HuH-7.5 (cell line): ENCODE results near the gene DENND2A.
"Not testable (repeated sequence)": the region's sequence is repeated elsewhere in the genome, so short reads cannot be mapped to it uniquely, and the experiment has no call there.

ENCODE experiments used
- DNase-seq: peaks from one replicate; pipeline ENCODE4 v3.0.0; 2011; ENCODE audit warnings: low spot score

DENND2A gene, protein sequence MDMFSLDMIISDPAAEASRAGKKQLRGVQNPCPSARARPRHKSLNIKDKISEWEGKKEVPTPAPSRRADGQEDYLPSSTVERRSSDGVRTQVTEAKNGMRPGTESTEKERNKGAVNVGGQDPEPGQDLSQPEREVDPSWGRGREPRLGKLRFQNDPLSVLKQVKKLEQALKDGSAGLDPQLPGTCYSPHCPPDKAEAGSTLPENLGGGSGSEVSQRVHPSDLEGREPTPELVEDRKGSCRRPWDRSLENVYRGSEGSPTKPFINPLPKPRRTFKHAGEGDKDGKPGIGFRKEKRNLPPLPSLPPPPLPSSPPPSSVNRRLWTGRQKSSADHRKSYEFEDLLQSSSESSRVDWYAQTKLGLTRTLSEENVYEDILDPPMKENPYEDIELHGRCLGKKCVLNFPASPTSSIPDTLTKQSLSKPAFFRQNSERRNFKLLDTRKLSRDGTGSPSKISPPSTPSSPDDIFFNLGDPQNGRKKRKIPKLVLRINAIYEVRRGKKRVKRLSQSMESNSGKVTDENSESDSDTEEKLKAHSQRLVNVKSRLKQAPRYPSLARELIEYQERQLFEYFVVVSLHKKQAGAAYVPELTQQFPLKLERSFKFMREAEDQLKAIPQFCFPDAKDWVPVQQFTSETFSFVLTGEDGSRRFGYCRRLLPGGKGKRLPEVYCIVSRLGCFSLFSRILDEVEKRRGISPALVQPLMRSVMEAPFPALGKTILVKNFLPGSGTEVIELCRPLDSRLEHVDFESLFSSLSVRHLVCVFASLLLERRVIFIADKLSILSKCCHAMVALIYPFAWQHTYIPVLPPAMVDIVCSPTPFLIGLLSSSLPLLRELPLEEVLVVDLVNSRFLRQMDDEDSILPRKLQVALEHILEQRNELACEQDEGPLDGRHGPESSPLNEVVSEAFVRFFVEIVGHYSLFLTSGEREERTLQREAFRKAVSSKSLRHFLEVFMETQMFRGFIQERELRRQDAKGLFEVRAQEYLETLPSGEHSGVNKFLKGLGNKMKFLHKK

GRCh38 chr7:140640727-140641523 lies at the start of gene DENND2A:
Gene DENND2A, minus strand, starts transcription at chr7:140640813. Its CDS starts 38,416 bp downstream, at chr7:140602397.
- DNase-seq: no peak

- DNase-seq: no peak
Observed at GRCh38 chr7:140689199-140690152, 48.9 kb upstream of the DENND2A start.

- DNase-seq: no peak
Observed at GRCh38 chr7:140688341-140688740, 47.7 kb upstream of the DENND2A start.

GRCh38 chr7:140686921-140687320 lies 46.3 kb upstream of the DENND2A start:
- no peak for DNase-seq

DNA sequence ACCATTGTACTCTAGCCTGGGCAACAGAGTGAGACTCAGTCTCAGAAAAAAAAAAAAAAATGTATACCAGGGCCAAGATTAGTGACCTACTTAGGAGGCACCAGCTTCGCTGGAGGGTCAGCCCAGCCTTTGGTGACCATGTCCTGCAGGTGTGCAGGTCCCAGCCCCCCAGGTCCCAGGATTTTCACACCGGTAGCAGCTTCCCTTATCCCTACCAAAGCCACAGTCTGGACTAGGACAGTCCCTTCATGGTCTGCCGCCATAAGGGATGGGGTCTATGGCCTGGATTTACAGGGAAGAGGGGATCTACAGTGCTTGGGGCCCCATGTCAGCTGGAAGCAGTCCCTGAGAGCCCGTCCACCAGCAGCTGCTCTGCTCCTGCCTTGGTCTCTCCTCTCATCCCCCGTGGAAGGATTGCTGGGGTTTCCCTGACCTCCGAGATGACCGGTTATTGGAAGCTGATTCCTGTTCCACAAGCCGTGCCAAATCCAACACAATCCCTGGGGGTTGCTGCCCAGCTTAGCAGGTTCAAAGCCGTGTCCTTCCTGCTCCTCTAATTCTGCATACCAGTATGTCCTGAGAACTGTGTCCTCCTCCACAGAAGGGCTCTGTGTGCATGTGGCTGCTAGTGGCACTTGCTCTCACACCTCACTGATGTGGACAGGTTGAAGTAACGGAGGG lies 44.9 kb upstream of the DENND2A start:
- DNase-seq: no peak

DNA sequence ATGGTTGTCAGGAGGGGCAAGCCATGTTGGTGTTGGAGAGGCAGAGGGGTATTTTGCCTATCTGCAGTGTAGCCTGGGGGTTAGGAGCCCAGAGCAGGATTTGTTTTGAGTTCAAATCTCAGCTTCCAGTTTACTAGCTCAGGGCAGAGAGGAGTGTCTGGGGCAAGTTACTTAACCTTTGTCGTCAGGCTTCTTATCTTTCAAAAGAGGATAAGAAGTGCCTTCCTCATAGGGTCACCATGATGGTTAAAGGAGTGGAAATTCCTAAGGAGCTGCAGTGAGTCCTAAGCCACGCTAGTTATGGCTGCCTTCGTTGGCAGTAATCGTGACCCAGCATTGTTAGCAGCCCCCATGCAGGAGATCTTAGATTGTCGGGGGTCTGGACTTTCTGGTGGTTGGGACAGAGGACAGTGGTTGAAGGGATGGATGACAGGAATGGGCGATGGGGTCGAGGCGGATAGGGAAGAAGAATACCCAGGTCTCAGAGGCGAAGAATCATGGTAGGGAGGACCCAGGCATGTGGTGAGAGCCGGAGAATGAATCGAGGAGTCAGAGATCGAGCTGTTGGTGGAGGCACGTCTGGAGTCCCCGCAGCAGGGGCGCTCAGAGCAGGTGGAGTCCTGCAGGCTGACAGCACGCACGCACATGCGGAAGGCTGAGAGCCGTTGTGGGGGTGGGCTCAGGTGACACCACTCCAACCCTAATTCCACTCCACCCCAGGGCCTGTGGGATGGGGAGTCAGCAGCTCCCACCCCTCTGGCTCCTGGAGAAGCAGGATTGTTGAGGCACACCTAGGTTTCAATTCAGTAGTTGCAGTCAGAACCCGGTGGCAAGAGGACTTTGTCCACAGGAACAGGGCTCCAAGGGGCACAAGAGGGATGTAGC lies 43.7 kb upstream of the DENND2A start:
- no peak for DNase-seq

DNA sequence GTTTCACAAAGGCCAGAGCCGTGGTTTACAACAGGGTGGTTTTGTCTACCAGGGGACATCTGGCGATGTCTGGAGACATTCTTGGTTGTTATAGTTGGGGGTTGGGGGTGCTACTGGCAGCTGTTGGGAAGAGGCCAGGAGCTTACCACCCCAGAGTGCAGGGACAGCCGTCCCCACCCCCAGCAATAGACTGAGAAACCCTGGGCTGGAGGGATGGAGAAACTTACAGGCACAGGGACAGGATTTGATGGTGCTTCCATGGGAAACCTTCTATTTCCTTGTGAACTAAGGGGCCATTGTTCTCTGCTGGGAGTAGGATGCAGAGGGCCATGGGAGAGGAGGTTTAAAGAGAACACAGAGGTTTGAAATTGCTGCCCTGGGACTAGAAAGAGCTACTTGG lies 43.0 kb upstream of the DENND2A start:
- DNase-seq: no peak

DNA sequence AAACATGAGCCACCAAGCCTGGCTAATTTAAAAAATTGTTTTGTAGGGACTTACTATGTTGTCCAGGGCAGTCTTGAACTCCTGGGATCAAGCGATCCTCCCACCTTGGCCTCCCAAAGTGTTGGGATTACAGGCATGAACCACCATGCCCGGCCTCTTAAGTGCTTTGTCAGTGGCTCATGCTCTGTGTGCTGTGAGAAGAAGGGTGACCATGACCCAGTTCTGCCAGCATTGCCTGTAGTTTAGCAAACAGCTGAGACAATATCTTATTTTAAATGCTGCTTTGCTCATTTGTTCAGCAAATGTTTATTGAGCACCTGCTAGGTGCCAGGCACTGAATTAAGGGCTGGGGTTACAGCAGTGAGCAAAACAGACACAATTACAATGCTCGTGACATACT lies 41.2 kb upstream of the DENND2A start:
- no peak for DNase-seq

DNA sequence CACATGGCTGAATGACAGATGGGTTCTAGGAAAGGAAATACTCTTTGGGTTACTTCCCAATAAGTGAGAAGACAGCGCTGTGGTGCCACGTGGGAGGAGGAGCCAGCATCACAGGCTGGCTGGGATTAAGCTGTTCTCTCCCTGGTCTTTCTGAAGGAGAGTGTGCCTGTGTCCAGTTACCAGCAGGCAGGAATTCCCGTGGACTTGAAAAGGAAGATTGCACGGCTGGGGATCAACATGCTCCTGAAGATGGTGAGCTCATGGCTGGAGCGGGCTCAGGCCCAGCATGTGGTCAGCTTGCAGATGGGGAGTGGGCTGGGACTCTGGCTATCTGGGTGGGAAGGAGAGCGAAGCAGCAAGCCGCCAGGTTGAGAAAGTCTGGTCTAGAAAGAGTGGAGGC lies 40.3 kb upstream of the DENND2A start:
- DNase-seq: no peak

GRCh38 chr7:140679186-140679585 lies 38.6 kb upstream of the DENND2A start:
- DNase-seq: no peak

GRCh38 chr7:140678816-140679130 lies 38.2 kb upstream of the DENND2A start:
- no peak for DNase-seq

DNA sequence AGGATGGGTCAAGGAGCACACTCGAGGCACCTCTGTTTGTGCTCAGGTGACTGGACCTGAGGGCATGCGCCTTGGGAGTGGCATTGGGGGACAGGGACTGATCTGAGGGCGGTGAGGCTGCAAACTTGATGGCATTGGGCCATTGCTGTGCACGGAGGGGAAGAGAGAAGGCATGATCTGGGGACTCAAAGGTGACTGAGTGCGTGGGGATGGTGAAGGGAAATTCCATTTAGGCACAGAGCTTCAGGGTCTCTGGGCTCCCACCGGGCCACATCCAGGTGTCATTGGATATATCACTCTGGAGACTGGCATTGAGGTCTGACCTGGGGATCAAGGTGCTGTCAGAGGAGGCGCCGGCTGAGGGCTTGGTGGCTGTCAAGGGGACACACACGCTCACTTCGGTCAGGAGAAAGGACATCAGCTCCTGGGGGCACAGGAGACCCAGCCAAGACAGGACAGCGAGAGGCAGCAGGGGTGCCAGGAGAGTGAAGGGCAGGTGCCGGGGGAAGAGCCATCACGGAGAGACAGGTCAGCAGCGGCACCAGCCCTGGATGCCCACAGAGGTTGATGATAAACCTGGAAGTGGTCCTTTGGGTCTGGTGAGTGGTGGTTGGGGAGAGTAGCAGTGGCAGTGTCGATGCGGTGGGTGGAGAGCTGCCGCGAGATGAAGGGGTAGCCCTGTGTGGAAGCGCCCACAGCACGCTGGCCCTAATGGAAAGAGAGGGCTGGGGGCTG lies 37.6 kb upstream of the DENND2A start:
- no peak for DNase-seq

GRCh38 chr7:140677496-140677895 lies 36.9 kb upstream of the DENND2A start:
- no peak for DNase-seq

- DNase-seq: not testable (repeated sequence)
Observed at GRCh38 chr7:140676956-140677355, 36.3 kb upstream of the DENND2A start.

- DNase-seq: no peak
Observed at GRCh38 chr7:140676306-140676705, 35.7 kb upstream of the DENND2A start.

DNA sequence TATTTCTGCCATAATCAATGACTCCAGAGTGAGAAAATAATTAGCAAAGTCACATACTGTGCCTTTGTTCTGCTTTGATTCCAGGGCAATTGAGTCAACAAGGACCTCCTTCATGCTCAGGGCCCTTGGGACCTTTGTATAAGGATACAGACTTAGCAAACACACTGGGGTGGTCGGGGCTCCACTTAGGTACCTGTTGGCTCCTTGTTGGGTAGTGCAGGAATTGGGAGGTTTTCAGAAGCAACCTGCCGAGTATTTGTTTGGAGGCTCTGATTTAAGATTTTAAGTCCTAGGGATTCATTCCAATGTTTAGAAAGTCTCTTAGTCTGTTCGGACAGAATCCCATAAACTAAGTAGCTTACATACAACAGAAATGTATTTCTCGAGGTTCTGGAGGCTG lies 35.1 kb upstream of the DENND2A start:
- DNase-seq: no peak

DNA sequence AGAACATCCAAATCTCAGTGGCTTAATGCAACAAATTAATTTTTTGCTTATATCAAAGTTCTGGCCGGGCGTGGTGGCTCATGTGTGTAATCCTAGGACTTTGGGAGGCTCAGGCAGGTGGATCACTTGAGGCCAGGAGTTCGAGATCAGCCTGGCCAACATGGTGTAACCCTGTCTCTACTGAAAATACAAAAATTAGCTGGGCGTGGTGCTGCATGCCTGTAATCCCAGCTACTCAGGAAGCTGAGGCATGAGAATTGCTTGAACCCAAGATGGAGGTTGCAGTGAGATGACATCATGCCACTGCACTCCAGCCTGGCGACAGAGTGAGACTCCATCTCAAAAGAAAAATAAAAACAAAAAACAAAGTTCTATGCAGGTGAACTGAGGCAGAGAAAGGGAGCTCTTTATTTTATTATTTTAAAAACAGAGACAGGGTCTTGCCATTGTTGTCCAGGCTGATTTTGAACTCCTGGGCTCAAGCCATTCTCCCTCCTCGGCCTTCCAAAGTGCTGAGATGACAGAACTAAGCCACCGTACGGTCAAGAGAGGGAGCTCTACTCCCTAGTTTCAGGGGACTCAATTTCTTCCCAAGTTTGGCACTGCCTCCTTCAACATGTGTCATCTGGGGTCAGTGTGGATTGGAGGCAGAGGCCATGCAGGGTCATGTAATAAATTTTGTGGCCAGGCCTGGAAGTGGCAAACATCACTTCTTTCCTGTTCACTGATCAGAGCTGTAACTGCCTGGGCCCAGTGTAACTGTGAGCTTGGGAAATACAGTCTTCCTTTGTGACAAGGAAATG lies 34.5 kb upstream of the DENND2A start:
- DNase-seq: peak; percentile 79

GRCh38 chr7:140674356-140674800 lies 33.8 kb upstream of the DENND2A start:
- no peak for DNase-seq
